Activated T-cell treated with anti-CD3 and anti-CD28 coated beads, Interleukin-2, amount 50 U/mL, for 72 hours (primary cell): Measurements from ENCODE around the gene DLGAP1. TPM values are rescaled to one million over a fixed set of nuclear protein-coding genes. Genes with fewer than 3 reads are reported as not detected.

ENCODE experiments used
- ATAC-seq, 2 donors: fragments of 150-1000 bp; cut with Tn5 transposase; replicated peaks in 1 of 2; 2 replicates each; pipeline ENCODE4 v1.10.0; 2021; ENCODE audit warnings: moderate library complexity in 2 of 2, mild to moderate bottlenecking in 1 of 2
- DNase-seq, 2 donors: peaks; one replicate each; pipeline ENCODE4 v3.0.0; 2021 to 2022; ENCODE audit warnings: mixed read lengths in 1 of 2
- H3K27ac Mint-ChIP-seq: one replicate; pipeline ENCODE4 v1.8.0; 2022; ENCODE audit warnings: mild to moderate bottlenecking, moderate library complexity, mixed read lengths
- H3K27me3 Mint-ChIP-seq: one replicate; pipeline ENCODE4 v1.8.0; 2022; ENCODE audit warnings: low read depth, mixed read lengths
- H3K36me3 Mint-ChIP-seq, 2 donors: one replicate each; pipeline ENCODE4 v1.8.0; 2022; ENCODE audit warnings: mixed read lengths in 2 of 2, mild to moderate bottlenecking in 1 of 2; ENCODE audit not compliant: insufficient read depth in 2 of 2
- H3K4me1 Mint-ChIP-seq: one replicate; pipeline ENCODE4 v1.8.0; 2022; ENCODE audit warnings: low read depth, mixed read lengths
- H3K4me3 Mint-ChIP-seq, 2 donors: one replicate each; pipeline ENCODE4 v1.8.0; 2022; ENCODE audit warnings: mild to moderate bottlenecking in 2 of 2, mixed read lengths in 2 of 2, moderate library complexity in 2 of 2
- H3K9me3 Mint-ChIP-seq, 2 donors: one replicate each; pipeline ENCODE4 v1.8.0; 2022; ENCODE audit warnings: mixed read lengths in 2 of 2
- total RNA-seq, 2 donors: library from RNA; stranded (reverse); gene quantifications; one replicate each; pipeline ENCODE4 v1.2.3, GENCODE V29; 2022

Gene DLGAP1
- total RNA-seq, 2 donors from 2014 or later, result 0.17 to 0.51 TPM

DNA sequence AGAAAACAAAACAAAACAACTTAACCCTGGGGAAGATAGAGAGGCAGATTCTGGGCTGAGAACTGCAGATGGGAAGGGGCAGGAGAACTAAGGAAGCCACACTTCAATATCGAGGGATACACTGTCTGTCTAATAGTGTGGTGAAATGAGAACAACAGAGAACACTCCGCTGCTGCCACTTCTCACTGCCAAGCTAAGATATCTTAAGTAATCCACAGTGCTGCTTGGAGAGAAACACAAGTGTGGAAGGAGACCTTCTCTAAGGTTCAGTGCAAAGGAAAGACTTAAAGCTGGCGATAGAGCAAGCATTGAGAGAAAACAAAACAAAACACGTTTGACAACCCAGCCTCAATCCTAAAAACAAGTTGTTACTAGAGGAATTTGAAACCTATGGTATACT lies 37.4 kb downstream of the DLGAP1 start:
- Mint-ChIP-seq H3K4me1 (no peaks in the 10 kb centered on the region), H3K27me3 (no peaks in the 10 kb centered on the region), H3K36me3 (peaks cover 0 to 2% of the 10 kb centered on the region in 2 donors), H3K4me3 (no peak overlapping the region), H3K9me3 (peaks cover 5% of the 10 kb centered on the region in 2 donors), H3K27ac (no peak overlapping the region)
- no peak for DNase-seq
- ATAC-seq, result no peak

DNA sequence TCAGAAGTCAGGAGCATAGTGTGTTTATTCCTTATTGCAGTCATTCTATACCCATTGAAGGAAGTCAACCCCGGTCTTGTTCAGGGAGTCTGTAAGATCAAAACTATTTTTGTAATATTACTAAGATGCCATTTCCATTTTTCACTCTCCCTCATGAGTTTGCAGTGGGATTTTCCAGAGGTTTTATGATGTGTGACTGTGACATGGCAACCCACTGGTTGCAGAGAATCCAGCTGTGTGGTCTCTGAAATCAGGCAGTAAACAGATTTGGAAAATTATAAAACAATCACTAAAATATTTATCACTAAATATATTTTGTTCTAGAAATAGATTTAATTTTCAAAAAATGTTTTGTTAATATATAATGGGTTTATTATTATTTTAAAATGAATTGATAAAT lies 38.1 kb downstream of the DLGAP1 start:
- Mint-ChIP-seq H3K36me3 (peaks cover 0 to 3% of the 10 kb centered on the region in 2 donors), H3K9me3 (peaks cover 7 to 9% of the 10 kb centered on the region in 2 donors), H3K27me3 (no peaks in the 10 kb centered on the region), H3K4me1 (no peaks in the 10 kb centered on the region), H3K27ac (no peak overlapping the region), H3K4me3 (no peak overlapping the region)
- no peak for DNase-seq
- no peak for ATAC-seq

DNA sequence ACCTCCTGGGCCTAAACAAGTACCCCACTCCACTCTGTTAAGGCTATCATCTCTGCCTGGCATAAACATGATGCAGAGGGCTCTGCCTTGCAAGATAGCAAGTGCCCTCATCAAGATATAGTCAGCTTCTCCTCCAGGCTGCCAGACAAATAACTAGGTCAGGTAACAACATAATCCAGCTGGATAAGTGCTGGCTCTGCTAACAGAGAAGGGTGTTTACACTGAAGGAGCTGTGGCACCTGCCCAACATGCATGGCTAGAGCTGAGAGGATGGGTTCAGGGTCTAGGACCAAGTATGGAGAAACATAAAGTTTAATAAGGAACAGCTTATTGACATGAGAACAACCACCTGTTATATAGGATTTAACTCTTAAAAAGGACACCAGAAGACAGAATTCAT lies 42.8 kb downstream of the DLGAP1 start:
- H3K4me1 Mint-ChIP-seq, result no peaks in the 10 kb centered on the region
- no peak for ATAC-seq
- H3K36me3 Mint-ChIP-seq, result peaks cover 0 to 2% of the 10 kb centered on the region in 2 donors
- H3K27ac Mint-ChIP-seq, result no peak overlapping the region
- no peaks in the 10 kb centered on the region for H3K27me3 Mint-ChIP-seq
- no peak overlapping the region for H3K4me3 Mint-ChIP-seq
- DNase-seq, result no peak
- H3K9me3 Mint-ChIP-seq, result peaks cover 4 to 5% of the 10 kb centered on the region in 2 donors

DNA sequence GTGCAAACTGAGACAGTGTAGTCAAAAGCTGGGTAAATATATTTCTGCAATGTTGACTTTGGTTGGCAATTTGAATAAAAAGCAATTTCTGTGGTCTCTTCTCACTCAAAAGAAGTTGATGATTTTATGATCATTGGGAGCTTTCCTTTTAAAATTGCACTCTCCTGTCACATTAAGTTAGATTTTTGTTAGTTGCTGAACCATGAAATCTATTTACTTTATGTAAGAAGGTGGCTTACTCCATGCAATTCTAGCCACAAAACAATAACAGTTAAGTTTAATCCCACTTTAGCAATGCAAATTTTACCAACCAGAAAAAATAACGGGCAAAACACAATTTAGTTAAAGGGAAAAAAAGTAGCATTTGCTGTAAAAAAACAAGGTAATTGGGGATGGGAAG lies 48.3 kb downstream of the DLGAP1 start:
- H3K4me1 Mint-ChIP-seq, result no peaks in the 10 kb centered on the region
- DNase-seq (no peak), ATAC-seq (no peak)
- no peaks in the 10 kb centered on the region for H3K36me3 Mint-ChIP-seq
- no peak overlapping the region for H3K4me3 Mint-ChIP-seq
- no peak overlapping the region for H3K27ac Mint-ChIP-seq
- H3K9me3 Mint-ChIP-seq, result peaks cover 0 to 5% of the 10 kb centered on the region in 2 donors
- no peaks in the 10 kb centered on the region for H3K27me3 Mint-ChIP-seq

DNA sequence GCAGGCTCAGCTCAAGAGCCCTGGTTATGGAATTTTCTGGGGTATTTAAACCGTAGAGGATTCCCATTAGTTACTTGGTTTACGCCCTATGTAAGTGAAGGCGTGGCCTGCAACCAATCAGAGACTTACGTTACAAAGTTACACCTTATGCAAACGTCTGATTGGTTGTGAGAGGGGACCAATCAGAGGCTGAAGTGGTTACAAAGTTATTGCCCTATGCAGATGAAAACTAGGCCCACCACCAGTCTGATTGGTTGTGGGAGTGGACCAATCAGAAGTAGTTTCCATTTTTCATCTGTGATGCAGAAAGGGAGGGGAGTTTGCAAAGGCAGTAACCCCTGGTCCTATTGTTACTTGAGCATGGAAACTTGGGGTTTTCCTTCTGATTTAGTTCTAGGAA lies 49.1 kb downstream of the DLGAP1 start:
- DNase-seq (no peak), ATAC-seq (no peak)
- Mint-ChIP-seq H3K36me3 (no peaks in the 10 kb centered on the region), H3K27me3 (no peaks in the 10 kb centered on the region), H3K4me1 (no peaks in the 10 kb centered on the region), H3K27ac (no peak overlapping the region), H3K4me3 (no peak overlapping the region), H3K9me3 (peaks cover 0 to 1% of the 10 kb centered on the region in 2 donors)

DNA sequence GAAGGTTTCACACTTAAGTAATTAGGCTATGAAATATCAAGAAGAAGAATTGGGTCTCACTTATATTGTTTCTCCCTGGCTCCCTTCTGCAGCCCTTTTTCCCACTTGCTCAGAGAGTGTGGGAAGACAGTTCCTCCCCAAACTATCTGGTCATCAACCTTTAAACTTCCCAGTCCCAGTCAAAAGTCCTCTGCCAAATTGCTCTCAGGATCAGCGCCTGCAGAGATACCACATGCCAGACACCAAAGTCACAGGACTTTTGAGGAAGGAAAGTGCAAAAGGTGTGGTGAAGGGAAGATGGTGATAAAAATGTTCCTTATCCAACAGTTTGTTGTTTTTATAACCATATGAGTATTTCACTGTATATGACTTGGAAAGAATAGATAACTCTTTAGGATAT lies 51.3 kb downstream of the DLGAP1 start:
- no peak for DNase-seq
- Mint-ChIP-seq H3K27me3 (no peaks in the 10 kb centered on the region), H3K9me3 (peaks cover 2 to 3% of the 10 kb centered on the region in 2 donors), H3K4me3 (no peak overlapping the region), H3K36me3 (no peaks in the 10 kb centered on the region), H3K27ac (no peak overlapping the region), H3K4me1 (no peaks in the 10 kb centered on the region)
- ATAC-seq, result no peak

DNA sequence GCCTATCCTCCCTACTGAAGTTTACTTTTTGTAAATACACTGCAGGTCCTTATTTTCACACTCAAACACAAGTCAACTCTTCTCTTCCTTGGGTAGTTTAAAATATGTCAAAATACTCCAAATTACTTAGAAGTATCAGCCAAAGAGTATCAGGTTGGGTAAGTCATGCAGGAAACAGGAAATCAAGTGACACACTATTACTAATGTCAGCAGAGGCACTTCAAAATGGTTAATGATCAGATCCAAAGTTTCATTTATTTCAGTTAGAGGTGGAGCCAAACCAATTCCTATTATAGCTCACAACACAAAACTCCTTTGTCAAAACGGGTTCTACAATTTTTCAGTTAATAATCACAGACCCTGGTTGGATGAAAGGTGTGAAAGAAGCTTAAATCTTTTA lies 54.2 kb downstream of the DLGAP1 start:
- DNase-seq, result no peak
- ATAC-seq, result no peak
- no peak overlapping the region for H3K4me3 Mint-ChIP-seq
- H3K4me1 Mint-ChIP-seq, result no peaks in the 10 kb centered on the region
- H3K27ac Mint-ChIP-seq, result no peak overlapping the region
- no peaks in the 10 kb centered on the region for H3K27me3 Mint-ChIP-seq
- H3K36me3 Mint-ChIP-seq, result no peaks in the 10 kb centered on the region
- H3K9me3 Mint-ChIP-seq, result peaks cover 2 to 3% of the 10 kb centered on the region in 2 donors

DNA sequence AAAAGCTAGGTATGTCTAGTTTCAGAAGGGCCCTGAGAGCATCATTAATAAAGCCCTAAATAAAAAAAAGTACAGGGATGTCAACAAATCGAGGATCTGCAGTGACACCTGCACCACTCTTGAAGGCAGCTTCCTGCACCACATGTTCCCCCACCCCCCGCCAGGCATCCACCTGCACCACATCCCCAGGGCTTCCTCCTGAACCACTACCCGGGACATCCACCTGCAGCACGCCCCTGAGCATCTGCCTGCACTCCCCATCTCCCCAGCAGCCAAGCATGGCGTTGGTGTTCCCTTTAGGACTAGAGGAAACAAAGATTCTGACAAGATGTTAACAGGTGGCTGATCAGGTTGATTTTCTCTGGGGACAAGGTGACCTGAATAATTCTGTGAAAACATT lies 55.2 kb downstream of the DLGAP1 start:
- DNase-seq (no peak), ATAC-seq (no peak)
- H3K36me3 Mint-ChIP-seq, result no peaks in the 10 kb centered on the region
- no peak overlapping the region for H3K27ac Mint-ChIP-seq
- no peaks in the 10 kb centered on the region for H3K4me1 Mint-ChIP-seq
- no peaks in the 10 kb centered on the region for H3K27me3 Mint-ChIP-seq
- H3K4me3 Mint-ChIP-seq, result no peak overlapping the region
- peaks cover 2% of the 10 kb centered on the region in 2 donors for H3K9me3 Mint-ChIP-seq

DNA sequence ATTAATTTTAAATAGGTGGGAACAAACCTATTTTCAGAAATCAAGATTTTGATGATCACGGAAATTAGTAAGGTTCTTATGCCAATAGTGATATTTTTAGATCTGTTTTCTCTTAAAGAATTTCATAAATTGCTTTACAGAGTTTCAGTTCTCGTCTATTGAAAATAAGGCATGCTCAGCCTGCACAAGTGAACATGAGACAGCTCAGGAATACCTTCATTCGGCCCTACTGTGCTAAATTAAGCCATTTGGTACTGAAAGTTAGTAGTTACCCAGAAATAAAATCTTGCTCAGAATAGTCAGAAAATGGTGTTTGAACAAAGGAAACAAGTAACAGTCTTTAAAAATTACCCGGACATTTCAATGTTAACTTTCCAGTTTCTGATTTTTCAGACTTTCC lies 60.4 kb downstream of the DLGAP1 start:
- Mint-ChIP-seq H3K9me3 (peaks cover 1 to 4% of the 10 kb centered on the region in 2 donors), H3K36me3 (no peaks in the 10 kb centered on the region), H3K27ac (no peak overlapping the region)

DNA sequence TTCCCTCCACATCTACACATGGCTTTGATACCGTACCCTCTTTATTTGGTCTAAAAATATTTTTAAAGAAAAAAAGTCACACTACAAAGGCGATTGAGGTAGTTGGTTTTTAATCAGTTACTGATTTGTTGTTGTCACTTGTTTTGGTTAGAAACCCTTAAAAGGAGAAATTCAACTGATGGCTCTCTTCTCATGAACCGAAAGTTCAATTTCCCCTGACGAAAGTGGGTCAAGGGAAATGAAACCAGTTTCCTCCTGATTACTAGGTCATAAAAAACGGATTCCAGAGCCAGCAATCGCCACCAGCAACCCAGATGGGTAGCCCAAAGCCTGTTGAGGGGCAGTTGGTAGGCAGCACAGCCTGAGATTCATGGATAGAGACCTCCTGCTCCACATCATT lies 63.2 kb downstream of the DLGAP1 start:
- Mint-ChIP-seq H3K4me3 (no peak overlapping the region), H3K4me1 (no peaks in the 10 kb centered on the region), H3K27me3 (no peaks in the 10 kb centered on the region), H3K9me3 (peaks cover 1 to 10% of the 10 kb centered on the region in 2 donors), H3K36me3 (no peaks in the 10 kb centered on the region), H3K27ac (no peak overlapping the region)
- ATAC-seq (no peak), DNase-seq (no peak)

More for the DNA sequence above, 60.4 kb downstream of the DLGAP1 start:
- Mint-ChIP-seq H3K4me1 (no peaks in the 10 kb centered on the region), H3K4me3 (no peak overlapping the region), H3K27me3 (no peaks in the 10 kb centered on the region)
- ATAC-seq (no peak), DNase-seq (no peak)

DNA sequence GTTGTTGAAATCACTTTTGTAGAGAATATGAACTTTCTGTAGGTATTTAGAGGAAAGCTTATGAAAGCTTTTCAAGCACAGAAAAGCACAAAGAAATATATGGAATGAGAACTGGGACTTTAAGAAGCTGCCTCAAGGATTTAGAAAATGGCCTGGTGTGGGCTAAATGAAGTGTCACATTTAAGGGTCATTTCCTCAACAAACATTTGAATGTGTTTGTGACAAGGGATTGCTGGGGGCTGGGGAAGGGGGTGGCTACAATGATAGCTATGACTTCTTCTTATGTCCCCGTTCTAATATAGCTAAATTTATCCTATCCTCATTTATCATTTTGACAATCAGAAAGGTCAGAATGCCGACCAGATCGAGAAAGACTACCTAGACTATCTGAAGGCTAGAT lies 69.2 kb downstream of the DLGAP1 start:
- no peak for ATAC-seq
- H3K36me3 Mint-ChIP-seq, result no peaks in the 10 kb centered on the region
- no peak for DNase-seq

DNA sequence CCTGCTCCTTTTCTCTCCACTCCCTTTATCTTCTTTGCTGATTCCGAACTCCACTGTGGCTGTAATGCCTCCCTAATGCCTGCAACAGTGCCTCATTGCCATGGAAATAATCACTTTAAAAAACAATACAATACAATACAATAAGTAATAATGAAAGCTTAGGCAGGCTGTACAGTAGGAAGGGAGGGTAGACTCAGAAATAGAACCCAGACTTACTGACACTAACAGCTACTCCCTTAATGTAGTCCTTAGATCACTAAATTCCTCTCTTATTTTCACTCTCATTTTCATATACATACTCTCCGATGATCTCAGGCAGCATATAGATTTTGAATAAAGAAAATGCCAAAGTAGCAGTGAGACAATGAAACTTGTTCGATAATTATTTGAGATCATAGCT lies 70.2 kb downstream of the DLGAP1 start:
- Mint-ChIP-seq H3K27ac (no peak overlapping the region), H3K4me1 (no peaks in the 10 kb centered on the region), H3K4me3 (no peak overlapping the region), H3K27me3 (no peaks in the 10 kb centered on the region), H3K9me3 (peaks cover 7 to 16% of the 10 kb centered on the region in 2 donors), H3K36me3 (no peaks in the 10 kb centered on the region)
- ATAC-seq (no peak), DNase-seq (no peak)

More for the DNA sequence above, 69.2 kb downstream of the DLGAP1 start:
- Mint-ChIP-seq H3K9me3 (peaks cover 7 to 14% of the 10 kb centered on the region in 2 donors), H3K27me3 (no peaks in the 10 kb centered on the region), H3K4me3 (no peak overlapping the region), H3K27ac (no peak overlapping the region), H3K4me1 (no peaks in the 10 kb centered on the region)

DNA sequence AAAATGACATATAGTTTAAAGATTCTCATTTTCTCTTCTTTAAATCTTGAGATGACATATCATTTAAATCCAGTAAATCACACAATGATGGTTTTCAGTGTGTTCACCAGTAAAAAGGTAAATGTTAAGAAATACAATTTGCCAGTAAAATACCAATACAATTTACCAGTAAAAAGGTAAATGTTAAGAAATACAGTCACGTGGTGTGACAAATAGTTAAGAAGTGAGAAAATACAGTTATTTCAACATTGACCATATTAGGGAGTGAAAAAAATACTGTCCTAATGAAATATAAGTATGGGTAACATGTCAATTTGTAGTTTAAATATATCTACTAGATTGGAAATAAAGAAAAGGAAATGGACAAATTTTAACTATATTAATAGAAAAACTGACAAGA lies 80.5 kb downstream of the DLGAP1 start:
- Mint-ChIP-seq H3K27ac (no peak overlapping the region), H3K27me3 (no peaks in the 10 kb centered on the region), H3K4me1 (no peaks in the 10 kb centered on the region), H3K9me3 (peaks cover 6 to 7% of the 10 kb centered on the region in 2 donors), H3K36me3 (no peaks in the 10 kb centered on the region), H3K4me3 (no peak overlapping the region)
- DNase-seq (no peak), ATAC-seq (no peak)

DNA sequence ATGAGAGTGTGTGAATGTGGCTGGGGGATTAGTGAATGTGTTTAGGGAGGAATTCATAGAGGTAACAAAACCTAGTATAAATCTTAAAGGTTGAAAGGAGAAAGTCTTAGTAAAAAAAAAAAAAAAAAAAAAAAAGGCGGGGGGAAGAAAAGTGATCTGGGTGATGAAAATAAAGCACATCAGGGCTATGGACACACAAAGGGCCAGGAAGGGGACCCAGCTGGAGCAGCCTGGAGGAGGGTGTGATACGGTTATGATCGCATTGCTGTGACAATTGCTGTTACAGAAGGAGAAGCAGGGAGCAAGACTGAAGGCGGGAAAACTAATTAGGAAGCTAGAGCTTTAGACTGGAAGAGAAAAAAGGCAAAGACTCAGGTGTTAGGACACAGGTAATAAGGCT lies 85.4 kb downstream of the DLGAP1 start:
- Mint-ChIP-seq H3K36me3 (no peaks in the 10 kb centered on the region), H3K27me3 (no peaks in the 10 kb centered on the region), H3K4me3 (no peak overlapping the region), H3K4me1 (no peaks in the 10 kb centered on the region), H3K27ac (no peak overlapping the region), H3K9me3 (peaks cover 0 to 4% of the 10 kb centered on the region in 2 donors)
- ATAC-seq (no peak), DNase-seq (no peak)
